ENCODE data around the gene CD84. TPM values are rescaled to one million over a fixed set of nuclear protein-coding genes. Genes with fewer than 3 reads are reported as not detected.

The CD84 gene
- total RNA-seq, 4 donors from 2014 or later, result 0.10 to 1.1 (median 0.87) TPM

DNA sequence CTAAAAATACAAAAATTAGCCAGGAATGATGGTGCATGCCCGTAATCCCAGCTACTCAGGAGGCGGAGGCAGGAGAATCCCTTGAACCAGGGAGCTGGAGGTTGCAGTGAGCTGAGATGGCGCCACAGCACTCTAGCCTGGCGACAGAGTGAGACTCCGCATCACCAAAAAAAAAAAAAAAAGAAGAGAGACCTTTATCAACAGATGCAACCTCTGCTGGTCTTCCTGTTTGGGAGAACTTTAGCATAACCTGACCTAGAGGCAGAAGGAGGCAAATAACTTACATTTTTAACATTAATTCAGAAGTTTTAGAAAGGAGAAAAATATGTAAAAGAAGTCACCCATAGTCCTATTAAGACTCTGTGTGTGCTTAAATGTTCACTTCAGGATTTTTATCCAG lies 35.1 kb upstream of the CD84 start:
- intact Hi-C loops (cut with DNase I; ENCODE audit: low total_unique reads) (no loop called here), in situ Hi-C loops (cut with MboI; ENCODE audit: low sequenced_read_pairs in 4 of 4) (loop anchor here in 2 of 4 donors (10.0 kb wide), 1 partner anchor 190 kb away; no protein-coding TSS in a partner anchor)
- H3K4me1 ChIP-seq, result no peaks in the 10 kb centered on the region
- H3K36me3 ChIP-seq, result no peaks in the 10 kb centered on the region
- peaks cover 0 to 4% (median 0%) of the 10 kb centered on the region in 3 donors for H3K27me3 ChIP-seq
- TF ChIP-seq, protein P1, sequence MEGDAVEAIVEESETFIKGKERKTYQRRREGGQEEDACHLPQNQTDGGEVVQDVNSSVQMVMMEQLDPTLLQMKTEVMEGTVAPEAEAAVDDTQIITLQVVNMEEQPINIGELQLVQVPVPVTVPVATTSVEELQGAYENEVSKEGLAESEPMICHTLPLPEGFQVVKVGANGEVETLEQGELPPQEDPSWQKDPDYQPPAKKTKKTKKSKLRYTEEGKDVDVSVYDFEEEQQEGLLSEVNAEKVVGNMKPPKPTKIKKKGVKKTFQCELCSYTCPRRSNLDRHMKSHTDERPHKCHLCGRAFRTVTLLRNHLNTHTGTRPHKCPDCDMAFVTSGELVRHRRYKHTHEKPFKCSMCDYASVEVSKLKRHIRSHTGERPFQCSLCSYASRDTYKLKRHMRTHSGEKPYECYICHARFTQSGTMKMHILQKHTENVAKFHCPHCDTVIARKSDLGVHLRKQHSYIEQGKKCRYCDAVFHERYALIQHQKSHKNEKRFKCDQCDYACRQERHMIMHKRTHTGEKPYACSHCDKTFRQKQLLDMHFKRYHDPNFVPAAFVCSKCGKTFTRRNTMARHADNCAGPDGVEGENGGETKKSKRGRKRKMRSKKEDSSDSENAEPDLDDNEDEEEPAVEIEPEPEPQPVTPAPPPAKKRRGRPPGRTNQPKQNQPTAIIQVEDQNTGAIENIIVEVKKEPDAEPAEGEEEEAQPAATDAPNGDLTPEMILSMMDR (IDR thresholded peaks at IDR 0.05 in 4 of 5, conservative IDR thresholded peaks at IDR 0.05 in 1 of 5), result no peak
- TF ChIP-seq POLR2A (IDR thresholded peaks at IDR 0.05), result no peak
- no peak overlapping the region for H3K27ac ChIP-seq
- no peak for ATAC-seq
- no peaks in the 10 kb centered on the region for H3K9me3 ChIP-seq
- no peak overlapping the region for H3K4me3 ChIP-seq
- no peak for DNase-seq

DNA sequence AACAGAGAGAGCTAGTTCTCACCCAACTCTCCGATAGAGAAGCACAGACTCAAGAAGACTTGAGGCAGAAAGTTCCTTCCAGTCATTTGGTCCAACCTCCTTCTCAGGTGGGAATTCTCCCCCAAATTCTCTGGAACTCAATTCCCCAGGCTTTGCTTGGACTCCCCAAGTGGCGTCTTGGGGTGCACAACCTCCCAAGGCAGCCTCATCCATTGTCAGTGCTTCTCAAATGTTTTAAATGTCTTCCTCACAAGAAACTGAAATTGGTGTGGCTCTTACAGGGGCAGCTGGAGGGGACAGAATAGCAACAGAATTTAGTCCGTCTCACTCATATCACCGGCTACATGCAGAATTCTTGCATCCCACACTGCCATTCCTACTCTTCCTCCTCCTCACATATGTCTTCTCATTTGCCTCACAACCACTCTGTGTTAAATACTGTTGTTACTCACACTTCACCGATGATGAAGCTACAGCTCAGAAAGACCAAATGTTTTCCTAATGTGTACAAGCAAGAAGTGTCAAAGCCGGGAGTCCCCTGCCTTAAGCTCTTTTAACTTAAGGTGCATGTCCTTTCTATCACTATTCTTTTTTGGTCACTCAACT lies 33.4 kb upstream of the CD84 start:
- Histone ChIP-seq H3K36me3 (no peaks in the 10 kb centered on the region), H3K4me3 (no peak overlapping the region), H3K27ac (no peak overlapping the region), H3K4me1 (no peaks in the 10 kb centered on the region), H3K9me3 (no peaks in the 10 kb centered on the region), H3K27me3 (peaks cover 0 to 4% (median 0%) of the 10 kb centered on the region in 3 donors)
- intact Hi-C loops (cut with DNase I; ENCODE audit: low total_unique reads) (no loop called here), in situ Hi-C loops (cut with MboI; ENCODE audit: low sequenced_read_pairs in 4 of 4) (loop anchor here in 2 of 4 donors (10.0 kb wide), 1 partner anchor 188 kb away; no protein-coding TSS in a partner anchor)
- TF ChIP-seq, protein P1 (IDR thresholded peaks at IDR 0.05 in 4 of 5, conservative IDR thresholded peaks at IDR 0.05 in 1 of 5), result no peak
- no peak for TF ChIP-seq POLR2A (IDR thresholded peaks at IDR 0.05)
- ATAC-seq (no peak), DNase-seq (no peak)

DNA sequence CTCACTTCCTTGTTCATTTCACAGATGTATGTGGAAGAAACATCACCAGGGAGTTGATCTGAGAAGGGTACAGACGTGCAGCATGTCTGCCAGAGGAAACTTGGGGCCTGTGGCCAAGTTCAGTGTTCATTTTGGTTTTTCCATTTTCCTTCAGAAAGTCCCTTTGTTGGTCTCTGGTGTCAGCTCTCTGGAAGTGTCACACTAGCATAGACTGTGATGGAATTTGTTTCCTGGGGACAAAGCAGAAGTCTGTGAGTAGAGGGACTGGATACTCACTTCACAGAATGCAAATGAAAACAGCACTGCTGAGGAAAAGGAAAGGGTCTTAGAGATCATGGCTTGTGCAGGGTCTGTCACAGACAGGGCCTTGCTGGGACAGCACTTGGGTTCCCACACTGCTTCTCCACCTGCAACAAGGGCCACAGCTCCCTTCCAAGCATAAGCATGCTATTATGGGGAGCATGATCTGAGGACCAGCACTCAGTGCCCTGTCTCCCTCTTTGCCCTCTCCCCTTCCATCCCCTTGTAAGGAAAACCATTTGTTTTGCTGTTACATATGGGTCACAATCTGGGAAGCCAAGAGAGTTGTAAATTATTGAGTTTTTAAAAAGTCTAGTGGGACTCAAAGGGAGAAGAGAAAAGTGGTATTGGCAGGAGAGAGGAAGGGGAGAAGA lies 31.4 kb upstream of the CD84 start:
- in situ Hi-C loops (cut with MboI; ENCODE audit: low sequenced_read_pairs in 4 of 4) (loop anchor here in 2 of 4 donors (10.0 kb wide), 1 partner anchor 186 kb away; no protein-coding TSS in a partner anchor), intact Hi-C loops (cut with DNase I; ENCODE audit: low total_unique reads) (no loop called here)
- no peaks in the 10 kb centered on the region for H3K36me3 ChIP-seq
- no peaks in the 10 kb centered on the region for H3K9me3 ChIP-seq
- H3K27ac ChIP-seq, result no peak overlapping the region
- no peaks in the 10 kb centered on the region for H3K4me1 ChIP-seq
- no peak overlapping the region for H3K4me3 ChIP-seq
- H3K27me3 ChIP-seq, result peaks cover 0 to 4% (median 0%) of the 10 kb centered on the region in 3 donors
- ATAC-seq (no peak), DNase-seq (no peak)
- TF ChIP-seq POLR2A (IDR thresholded peaks at IDR 0.05), result no peak
- TF ChIP-seq, protein P1 (IDR thresholded peaks at IDR 0.05 in 4 of 5, conservative IDR thresholded peaks at IDR 0.05 in 1 of 5), result no peak

DNA sequence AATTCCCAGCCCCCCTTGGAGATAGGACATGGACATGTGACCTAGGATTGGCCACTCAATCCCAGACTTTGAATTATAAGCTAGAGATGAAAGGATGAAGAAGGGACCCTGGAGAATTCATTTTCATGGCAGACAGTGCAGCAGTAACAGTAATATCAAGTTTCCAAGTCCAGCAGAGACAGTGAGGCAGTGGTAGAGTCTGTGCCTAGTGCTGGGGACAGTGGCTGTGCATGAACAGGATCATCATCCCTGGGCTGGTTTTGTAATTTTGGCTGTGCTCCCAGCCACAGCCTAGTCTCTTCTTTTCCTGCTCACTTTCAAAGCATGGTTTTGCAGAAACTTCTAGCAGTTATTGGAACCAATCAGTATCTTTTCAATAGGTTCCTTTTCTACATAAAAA lies 29.6 kb upstream of the CD84 start:
- peaks cover 0 to 4% (median 0%) of the 10 kb centered on the region in 3 donors for H3K27me3 ChIP-seq
- no peaks in the 10 kb centered on the region for H3K36me3 ChIP-seq
- TF ChIP-seq POLR2A (IDR thresholded peaks at IDR 0.05), result no peak
- TF ChIP-seq, protein P1 (IDR thresholded peaks at IDR 0.05 in 4 of 5, conservative IDR thresholded peaks at IDR 0.05 in 1 of 5), result no peak
- no peaks in the 10 kb centered on the region for H3K4me1 ChIP-seq
- in situ Hi-C loops (cut with MboI; ENCODE audit: low sequenced_read_pairs in 4 of 4), result no loop called here
- H3K9me3 ChIP-seq, result no peaks in the 10 kb centered on the region
- H3K4me3 ChIP-seq, result no peak overlapping the region
- no peak for DNase-seq
- H3K27ac ChIP-seq, result no peak overlapping the region
- no peak for ATAC-seq
- intact Hi-C loops (cut with DNase I; ENCODE audit: low total_unique reads), result no loop called here
